ENCODE measurements around the gene LMO7. TPM values are rescaled to one million over a fixed set of nuclear protein-coding genes. Genes with fewer than 3 reads are reported as not detected.

The LMO7 gene
- total and polyA plus RNA-seq, 2 of the 13 experiments (the other 11 are each of a cell fraction or from before 2014, with no cell fraction given): 34.0 to 121 TPM

GRCh38 chr13:75762076-75762937, 126.2 kb downstream of the LMO7 start:
- CTCF ChIA-PET (ENCODE audit: low intra/inter-chr PET ratio, low total read pairs): no interaction called here
- Histone ChIP-seq H2AFZ (ENCODE audit: low read length) (no peak overlapping the region), H3K79me2 (ENCODE audit: insufficient read depth, low read length) (peaks cover 67% of the 10 kb centered on the region), H4K20me1 (ENCODE audit: insufficient read depth, low read length) (peaks cover 30% of the 10 kb centered on the region), H3K4me3 (replicated peaks in 1 of 3; ENCODE audit: insufficient read depth in 1 of 3, low read depth in 2 of 3, low read length in 3 of 3) (peak overlapping the region; percentile 72 to 98 (median 77)), H3K9ac (ENCODE audit: insufficient read depth, low read depth, low read length) (peak overlapping the region; percentile 83), H3K9me3 (ENCODE audit: low read length) (no peaks in the 10 kb centered on the region), H3K36me3 (replicated peaks in 1 of 2; ENCODE audit: control insufficient read depth in 1 of 2, insufficient read depth in 2 of 2, low read length in 2 of 2) (peaks cover 0 to 3% of the 10 kb centered on the region in 2 experiments; a peak in 2 of 5 replicates), H3K4me2 (ENCODE audit: low read depth, low read length) (peak overlapping the region; percentile 84), H3K27me3 (ENCODE audit: control insufficient read depth in 1 of 2, insufficient read depth in 2 of 2, low read length in 2 of 2) (no peaks in the 10 kb centered on the region), H3K27ac (ENCODE audit: extremely low read length, insufficient read depth, low read length) (peak overlapping the region; percentile 95), H3K4me1 (ENCODE audit: insufficient read depth, low read length) (peaks cover 51% of the 10 kb centered on the region)
- in situ Hi-C loops (cut with HindIII; ENCODE audit: extremely low pct_ligation_motif_present, low pct_unique_long_range_greater_than_20kb) (loop anchor here (5.0 kb wide), 1 partner anchor 35 kb away; no protein-coding TSS in a partner anchor), intact Hi-C loops (cut with micrococcal nuclease; ENCODE audit: unreplicated experiment) (loop anchor here (2.0 to 5.0 kb wide), 2 partner anchors 28 to 65 kb away; no protein-coding TSS in a partner anchor)
- POLR2A ChIA-PET: interaction anchor here (1.3 to 5.9 kb wide), 2 partner anchors 21 to 29 kb away, joined by 3 to 78 read pairs; no protein-coding TSS in a partner anchor
- TF ChIP-seq NFE2L2 (IDR thresholded peaks at IDR 0.05; ENCODE audit: low read length): no peak
- TF ChIP-seq CHD4 (IDR thresholded peaks at IDR 0.05; ENCODE audit: borderline replicate concordance, low read length): no peak
- TF ChIP-seq ZMYM4 (CRISPR knock-in tag; IDR thresholded peaks at IDR 0.05): 0 out of 2 replicates have a peak, but pooled peaks have one; percentile 12
- TF ChIP-seq KAT7 (CRISPR knock-in tag; IDR thresholded peaks at IDR 0.05; ENCODE audit: borderline replicate concordance): peak; percentile 14; the same call in 1 of the 2 replicates
- 0 out of 2 replicates have a peak, but pooled peaks have one; percentile 22 for TF ChIP-seq ZNF501 (CRISPR knock-in tag; IDR thresholded peaks at IDR 0.05)
- TF ChIP-seq HDAC1 (CRISPR knock-in tag; IDR thresholded peaks at IDR 0.05): peak; percentile 55; the same call in 1 of the 2 replicates
- peak; percentile 54; the same call in 1 of the 2 replicates for TF ChIP-seq KMT2A (CRISPR knock-in tag; IDR thresholded peaks at IDR 0.05)
- TF ChIP-seq SAP130 (CRISPR knock-in tag; IDR thresholded peaks at IDR 0.05; ENCODE audit: low read depth): peak; percentile 16; the same call in 1 of the 2 replicates
- TF ChIP-seq, protein P1, sequence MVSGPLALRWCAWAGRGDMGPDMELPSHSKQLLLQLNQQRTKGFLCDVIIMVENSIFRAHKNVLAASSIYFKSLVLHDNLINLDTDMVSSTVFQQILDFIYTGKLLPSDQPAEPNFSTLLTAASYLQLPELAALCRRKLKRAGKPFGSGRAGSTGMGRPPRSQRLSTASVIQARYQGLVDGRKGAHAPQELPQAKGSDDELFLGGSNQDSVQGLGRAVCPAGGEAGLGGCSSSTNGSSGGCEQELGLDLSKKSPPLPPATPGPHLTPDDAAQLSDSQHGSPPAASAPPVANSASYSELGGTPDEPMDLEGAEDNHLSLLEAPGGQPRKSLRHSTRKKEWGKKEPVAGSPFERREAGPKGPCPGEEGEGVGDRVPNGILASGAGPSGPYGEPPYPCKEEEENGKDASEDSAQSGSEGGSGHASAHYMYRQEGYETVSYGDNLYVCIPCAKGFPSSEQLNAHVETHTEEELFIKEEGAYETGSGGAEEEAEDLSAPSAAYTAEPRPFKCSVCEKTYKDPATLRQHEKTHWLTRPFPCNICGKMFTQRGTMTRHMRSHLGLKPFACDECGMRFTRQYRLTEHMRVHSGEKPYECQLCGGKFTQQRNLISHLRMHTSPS (CRISPR knock-in tag; IDR thresholded peaks at IDR 0.05; ENCODE audit: low read depth): no peak
- WGBS (ENCODE audit: low lambda C conversion rate): 3% methylated on average over 7 of the region's 7 CpGs
- DNase-seq (ENCODE audit: low spot score) (peak; percentile 15), FAIRE-seq (no peak), ATAC-seq (no peak)
- BruUV-seq (replicated peaks): no TSS peak

All from HepG2 (cell line).